GM19463 (cell line): ENCODE data around the gene RNASE3.
"Not testable (repeated sequence)": the region's sequence is repeated elsewhere in the genome, so short reads cannot be mapped to it uniquely, and the experiment has no call there.

Experiments used
- ATAC-seq: cut with Tn5 transposase; IDR thresholded peaks from one replicate; pipeline ENCODE4 v1.9.1; 2021; ENCODE audit warnings: mild to moderate bottlenecking, moderate library complexity; ENCODE audit not compliant: unreplicated experiment

RNASE3 gene

DNA sequence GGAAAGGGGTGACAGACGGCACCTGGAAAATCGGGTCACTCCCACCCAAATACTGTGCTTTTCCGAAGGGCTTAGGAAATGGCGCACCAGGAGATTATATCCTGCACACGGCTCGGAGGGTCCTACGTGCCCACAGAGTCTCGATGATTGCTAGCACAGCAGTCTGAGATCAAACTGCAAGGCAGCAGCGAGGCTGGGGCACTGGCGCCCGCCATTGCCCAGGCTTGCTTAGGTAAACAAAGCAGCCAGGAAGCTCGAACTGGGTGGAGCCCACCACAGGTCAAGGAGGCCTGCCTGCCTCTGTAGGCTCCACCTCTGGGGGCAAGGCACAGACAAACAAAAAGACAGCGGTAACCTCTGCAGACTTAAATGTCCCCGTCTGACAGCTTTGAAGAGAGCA, 19.6 kb downstream of the RNASE3 start:
- ATAC-seq, result not testable (repeated sequence)

GRCh38 chr14:20919038-20919756, 28.0 kb downstream of the RNASE3 start:
- not testable (repeated sequence) for ATAC-seq

GRCh38 chr14:20923766-20924297, 32.6 kb downstream of the RNASE3 start:
- ATAC-seq, result not testable (repeated sequence)

- no peak for ATAC-seq
These were observed 43.1 kb downstream of the RNASE3 start for GRCh38 chr14:20934148-20934762.

- no peak for ATAC-seq
These were observed 44.3 kb downstream of the RNASE3 start for GRCh38 chr14:20935303-20935984.
